GM23338 (cell line): Measurements from ENCODE around the gene CCDC92B. TPM values are rescaled to one million over a fixed set of nuclear protein-coding genes. Genes with fewer than 3 reads are reported as not detected.

Experiments used
- ATAC-seq: fragments of 200-7000 bp; cut with Tn5 transposase; 3 replicates; pipeline ENCODE4 v1.9.1; 2020
- DNase-seq: peaks from one replicate; pipeline ENCODE4 v3.0.0-alpha.2; 2015; ENCODE audit warnings: low spot score
- H2AFZ ChIP-seq: fragments of 200-600 bp; sonication (generic); 2 replicates; pipeline ENCODE4 v1.8.0; 2016; ENCODE audit warnings: antibody characterized with exemption, mild to moderate bottlenecking, moderate library complexity
- H3F3A ChIP-seq: fragments of 200-600 bp; sonication (generic); replicated peaks from 2 replicates; pipeline ENCODE4 v1.8.0; 2017; ENCODE audit warnings: antibody characterized with exemption, mixed run types, low read depth
- H3K27ac ChIP-seq: fragments of 200-600 bp; sonication (generic); 2 replicates; pipeline ENCODE4 v1.6.1; 2016; ENCODE audit warnings: low read depth
- H3K27me3 ChIP-seq: fragments of 200-600 bp; sonication (generic); 2 replicates; pipeline ENCODE4 v1.8.0; 2016; ENCODE audit warnings: mild to moderate bottlenecking, mixed run types, moderate library complexity; ENCODE audit not compliant: insufficient read depth
- H3K36me3 ChIP-seq: fragments of 200-600 bp; sonication (generic); 2 replicates; pipeline ENCODE4 v1.8.0; 2016; ENCODE audit warnings: mild to moderate bottlenecking; ENCODE audit not compliant: insufficient read depth
- H3K4me1 ChIP-seq: fragments of 200-600 bp; sonication (generic); 2 replicates; pipeline ENCODE4 v1.8.0; 2016; ENCODE audit warnings: mild to moderate bottlenecking, moderate library complexity; ENCODE audit not compliant: insufficient read depth
- H3K4me2 ChIP-seq: fragments of 200-600 bp; sonication (generic); 2 replicates; pipeline ENCODE4 v1.7.1; 2017; ENCODE audit warnings: mixed run types
- H3K4me3 ChIP-seq: fragments of 200-600 bp; sonication (generic); 2 replicates; pipeline ENCODE4 v1.6.1; 2016; ENCODE audit warnings: mixed run types
- H3K79me2 ChIP-seq: fragments of 200-600 bp; sonication (generic); replicated peaks from 2 replicates; pipeline ENCODE4 v1.8.0; 2017; ENCODE audit warnings: mild to moderate bottlenecking; ENCODE audit not compliant: insufficient read depth
- H3K9me2 ChIP-seq: fragments of 200-600 bp; sonication (generic); 2 replicates; pipeline ENCODE4 v1.8.0; 2017; ENCODE audit not compliant: insufficient read depth
- H4K20me1 ChIP-seq: fragments of 200-600 bp; sonication (generic); replicated peaks from 2 replicates; pipeline ENCODE4 v1.8.0; 2017; ENCODE audit warnings: mild to moderate bottlenecking; ENCODE audit not compliant: insufficient read depth
- H3K27ac Mint-ChIP-seq: 2 replicates; pipeline ENCODE4 v1.8.0; 2020; ENCODE audit warnings: inconsistent platforms, mild to moderate bottlenecking, moderate library complexity, mixed read lengths
- H3K27me3 Mint-ChIP-seq: 3 replicates; pipeline ENCODE4 v1.8.0; 2022; ENCODE audit warnings: low read depth, mild to moderate bottlenecking, moderate library complexity, mixed read lengths, inconsistent platforms; ENCODE audit not compliant: insufficient read depth, poor library complexity
- H3K36me3 Mint-ChIP-seq: 3 replicates; pipeline ENCODE4 v1.8.0; 2021; ENCODE audit warnings: low read depth, mild to moderate bottlenecking, inconsistent platforms, moderate library complexity, mixed read lengths
- H3K4me1 Mint-ChIP-seq: 3 replicates; pipeline ENCODE4 v1.8.0; 2020; ENCODE audit warnings: mild to moderate bottlenecking, inconsistent platforms, mixed read lengths
- H3K4me3 Mint-ChIP-seq: 3 replicates; pipeline ENCODE4 v1.8.0; 2021; ENCODE audit warnings: moderate library complexity, mild to moderate bottlenecking, inconsistent platforms, mixed read lengths
- H3K9me3 Mint-ChIP-seq: 3 replicates; pipeline ENCODE4 v1.8.0; 2020; ENCODE audit warnings: moderate library complexity, mild to moderate bottlenecking, inconsistent platforms, mixed read lengths
- CREB1 ChIP-seq: fragments of 250-450 bp; sonication (Bioruptor Pico); IDR thresholded peaks from 2 replicates; pipeline ENCODE4 v1.5.0; 2020; ENCODE audit warnings: low read depth, mild to moderate bottlenecking, moderate library complexity
- EZH2 ChIP-seq: fragments of 200-600 bp; sonication (generic); IDR thresholded peaks from one replicate; pipeline ENCODE4 v1.8.0; 2017; ENCODE audit warnings: antibody characterized with exemption, mild to moderate bottlenecking, low read depth; ENCODE audit not compliant: unreplicated experiment
- EZH2phosphoT487 ChIP-seq: fragments of 200-600 bp; sonication (generic); IDR thresholded peaks from one replicate; pipeline ENCODE4 v1.8.1; 2018; ENCODE audit warnings: antibody characterized with exemption; ENCODE audit not compliant: unreplicated experiment
- JUNB ChIP-seq: IDR thresholded peaks from one replicate; pipeline ENCODE4 v1.6.1; 2016; ENCODE audit warnings: antibody characterized with exemption; ENCODE audit not compliant: unreplicated experiment
- NANOG ChIP-seq: IDR thresholded peaks from 2 replicates; pipeline ENCODE4 v1.6.1; 2016; ENCODE audit warnings: antibody characterized with exemption, borderline replicate concordance
- POLR2AphosphoS5 ChIP-seq: IDR thresholded peaks from 2 replicates; pipeline ENCODE4 v1.6.1; 2016; ENCODE audit warnings: antibody characterized with exemption, low read depth
- STAT1 ChIP-seq: IDR thresholded peaks from one replicate; pipeline ENCODE4 v1.6.1; 2016; ENCODE audit warnings: antibody characterized with exemption; ENCODE audit not compliant: unreplicated experiment
- ZNF114 ChIP-seq: fragments of 250-450 bp; sonication (Bioruptor Pico); IDR thresholded peaks from 2 replicates; pipeline ENCODE4 v1.5.0; 2020; ENCODE audit warnings: mild to moderate bottlenecking, moderate library complexity
- ZNF331 ChIP-seq: fragments of 250-450 bp; sonication (Bioruptor Pico); IDR thresholded peaks from 2 replicates; pipeline ENCODE4 v1.5.0; 2020; ENCODE audit warnings: low read depth, mild to moderate bottlenecking, moderate library complexity
- polyA plus RNA-seq: library from polyadenylated mRNA; unstranded; fragments of >200 nt; fragmentation: Nextera tagmentation; extraction: Ambion mirVana; gene quantifications from 2 replicates; pipeline ENCODE4 v1.2.1, GENCODE V29; 2016
- total RNA-seq: library from RNA; depleted of rRNA; stranded (reverse); fragments of >200 nt; shearing (Covaris generic); gene quantifications from 2 replicates; pipeline ENCODE4 v1.2.3, GENCODE V29; 2014
- TF ChIP-seq, protein P1 (sequence below), 2 experiments: fragments of 200-600 bp in 1 of 2; sonication (generic) in 1 of 2; conservative IDR thresholded peaks; 2 replicates each; pipeline versions ENCODE4 v1.5.1 to v1.6.1; 2016 to 2017; ENCODE audit warnings: antibody characterized with exemption in 2 of 2, low read depth in 2 of 2, mild to moderate bottlenecking in 2 of 2, moderate library complexity in 1 of 2
- TF ChIP-seq, protein P2 (sequence below): fragments of 250-450 bp; sonication (Bioruptor Pico); IDR thresholded peaks from 2 replicates; pipeline ENCODE4 v1.5.0; 2020; ENCODE audit warnings: mild to moderate bottlenecking, moderate library complexity
- TF ChIP-seq, protein P3 (sequence below): IDR thresholded peaks from one replicate; pipeline ENCODE4 v1.6.1; 2018; ENCODE audit warnings: antibody characterized with exemption; ENCODE audit not compliant: unreplicated experiment
- TF ChIP-seq, protein P4 (sequence below): IDR thresholded peaks from 2 replicates; pipeline ENCODE4 v1.6.1; 2016; ENCODE audit warnings: antibody characterized with exemption

The CCDC92B gene
- total and polyA plus RNA-seq, 2 experiments from 2014 or later = 5.7 to 9.1 TPM

DNA sequence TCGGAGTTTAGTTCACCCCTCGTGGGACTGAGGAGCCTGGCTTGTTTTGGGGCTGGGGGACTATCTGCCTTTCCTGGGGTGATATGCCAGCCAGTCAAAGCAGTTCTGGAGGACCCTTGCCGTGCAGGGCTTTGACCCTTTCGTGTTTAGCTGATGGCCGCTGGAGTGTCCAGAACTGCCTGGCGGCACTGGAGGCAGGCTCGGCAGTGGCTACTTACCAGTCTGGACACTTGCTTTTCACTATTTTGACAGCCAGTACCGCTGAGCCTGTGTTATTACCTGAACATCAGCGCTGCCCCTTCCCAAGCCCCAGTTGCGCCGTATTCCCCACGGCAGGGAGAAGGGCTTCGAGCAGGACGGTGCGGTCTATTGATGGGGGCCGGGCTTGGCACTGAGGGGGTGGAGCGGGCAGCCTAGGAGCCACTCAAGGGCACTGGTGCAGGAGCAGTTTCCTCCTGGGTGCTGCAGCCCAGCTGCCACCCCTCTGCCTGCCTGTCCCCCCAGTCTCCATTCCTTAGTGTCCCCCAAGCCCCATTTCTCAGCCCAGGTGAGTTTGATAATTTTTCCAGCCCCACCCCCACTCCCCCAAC, 18.6 kb downstream of the CCDC92B start:
- Histone ChIP-seq H3K27me3 (no peaks in the 10 kb centered on the region), H3F3A (no peaks in the 10 kb centered on the region), H3K4me2 (no peak overlapping the region), H3K79me2 (no peaks in the 10 kb centered on the region), H3K4me1 (no peaks in the 10 kb centered on the region; the same call in 1 of the 2 replicates), H3K36me3 (no peaks in the 10 kb centered on the region), H3K9me2 (no peaks in the 10 kb centered on the region), H3K4me3 (no peak overlapping the region), H3K27ac (no peak overlapping the region), H2AFZ (no peak overlapping the region), H4K20me1 (no peaks in the 10 kb centered on the region; the same call in 1 of the 2 replicates)
- no peak for ATAC-seq
- no peak overlapping the region for H3K4me3 Mint-ChIP-seq
- TF ChIP-seq JUNB = no peak
- no peak for TF ChIP-seq EZH2phosphoT487
- no peak for TF ChIP-seq EZH2
- no peak for TF ChIP-seq CREB1 (CRISPR knock-in tag)
- TF ChIP-seq, protein P1, sequence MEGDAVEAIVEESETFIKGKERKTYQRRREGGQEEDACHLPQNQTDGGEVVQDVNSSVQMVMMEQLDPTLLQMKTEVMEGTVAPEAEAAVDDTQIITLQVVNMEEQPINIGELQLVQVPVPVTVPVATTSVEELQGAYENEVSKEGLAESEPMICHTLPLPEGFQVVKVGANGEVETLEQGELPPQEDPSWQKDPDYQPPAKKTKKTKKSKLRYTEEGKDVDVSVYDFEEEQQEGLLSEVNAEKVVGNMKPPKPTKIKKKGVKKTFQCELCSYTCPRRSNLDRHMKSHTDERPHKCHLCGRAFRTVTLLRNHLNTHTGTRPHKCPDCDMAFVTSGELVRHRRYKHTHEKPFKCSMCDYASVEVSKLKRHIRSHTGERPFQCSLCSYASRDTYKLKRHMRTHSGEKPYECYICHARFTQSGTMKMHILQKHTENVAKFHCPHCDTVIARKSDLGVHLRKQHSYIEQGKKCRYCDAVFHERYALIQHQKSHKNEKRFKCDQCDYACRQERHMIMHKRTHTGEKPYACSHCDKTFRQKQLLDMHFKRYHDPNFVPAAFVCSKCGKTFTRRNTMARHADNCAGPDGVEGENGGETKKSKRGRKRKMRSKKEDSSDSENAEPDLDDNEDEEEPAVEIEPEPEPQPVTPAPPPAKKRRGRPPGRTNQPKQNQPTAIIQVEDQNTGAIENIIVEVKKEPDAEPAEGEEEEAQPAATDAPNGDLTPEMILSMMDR (conservative IDR thresholded peaks at IDR 0.05; ENCODE audit: low read depth in 2 of 2) = no peak
- TF ChIP-seq, protein P2, sequence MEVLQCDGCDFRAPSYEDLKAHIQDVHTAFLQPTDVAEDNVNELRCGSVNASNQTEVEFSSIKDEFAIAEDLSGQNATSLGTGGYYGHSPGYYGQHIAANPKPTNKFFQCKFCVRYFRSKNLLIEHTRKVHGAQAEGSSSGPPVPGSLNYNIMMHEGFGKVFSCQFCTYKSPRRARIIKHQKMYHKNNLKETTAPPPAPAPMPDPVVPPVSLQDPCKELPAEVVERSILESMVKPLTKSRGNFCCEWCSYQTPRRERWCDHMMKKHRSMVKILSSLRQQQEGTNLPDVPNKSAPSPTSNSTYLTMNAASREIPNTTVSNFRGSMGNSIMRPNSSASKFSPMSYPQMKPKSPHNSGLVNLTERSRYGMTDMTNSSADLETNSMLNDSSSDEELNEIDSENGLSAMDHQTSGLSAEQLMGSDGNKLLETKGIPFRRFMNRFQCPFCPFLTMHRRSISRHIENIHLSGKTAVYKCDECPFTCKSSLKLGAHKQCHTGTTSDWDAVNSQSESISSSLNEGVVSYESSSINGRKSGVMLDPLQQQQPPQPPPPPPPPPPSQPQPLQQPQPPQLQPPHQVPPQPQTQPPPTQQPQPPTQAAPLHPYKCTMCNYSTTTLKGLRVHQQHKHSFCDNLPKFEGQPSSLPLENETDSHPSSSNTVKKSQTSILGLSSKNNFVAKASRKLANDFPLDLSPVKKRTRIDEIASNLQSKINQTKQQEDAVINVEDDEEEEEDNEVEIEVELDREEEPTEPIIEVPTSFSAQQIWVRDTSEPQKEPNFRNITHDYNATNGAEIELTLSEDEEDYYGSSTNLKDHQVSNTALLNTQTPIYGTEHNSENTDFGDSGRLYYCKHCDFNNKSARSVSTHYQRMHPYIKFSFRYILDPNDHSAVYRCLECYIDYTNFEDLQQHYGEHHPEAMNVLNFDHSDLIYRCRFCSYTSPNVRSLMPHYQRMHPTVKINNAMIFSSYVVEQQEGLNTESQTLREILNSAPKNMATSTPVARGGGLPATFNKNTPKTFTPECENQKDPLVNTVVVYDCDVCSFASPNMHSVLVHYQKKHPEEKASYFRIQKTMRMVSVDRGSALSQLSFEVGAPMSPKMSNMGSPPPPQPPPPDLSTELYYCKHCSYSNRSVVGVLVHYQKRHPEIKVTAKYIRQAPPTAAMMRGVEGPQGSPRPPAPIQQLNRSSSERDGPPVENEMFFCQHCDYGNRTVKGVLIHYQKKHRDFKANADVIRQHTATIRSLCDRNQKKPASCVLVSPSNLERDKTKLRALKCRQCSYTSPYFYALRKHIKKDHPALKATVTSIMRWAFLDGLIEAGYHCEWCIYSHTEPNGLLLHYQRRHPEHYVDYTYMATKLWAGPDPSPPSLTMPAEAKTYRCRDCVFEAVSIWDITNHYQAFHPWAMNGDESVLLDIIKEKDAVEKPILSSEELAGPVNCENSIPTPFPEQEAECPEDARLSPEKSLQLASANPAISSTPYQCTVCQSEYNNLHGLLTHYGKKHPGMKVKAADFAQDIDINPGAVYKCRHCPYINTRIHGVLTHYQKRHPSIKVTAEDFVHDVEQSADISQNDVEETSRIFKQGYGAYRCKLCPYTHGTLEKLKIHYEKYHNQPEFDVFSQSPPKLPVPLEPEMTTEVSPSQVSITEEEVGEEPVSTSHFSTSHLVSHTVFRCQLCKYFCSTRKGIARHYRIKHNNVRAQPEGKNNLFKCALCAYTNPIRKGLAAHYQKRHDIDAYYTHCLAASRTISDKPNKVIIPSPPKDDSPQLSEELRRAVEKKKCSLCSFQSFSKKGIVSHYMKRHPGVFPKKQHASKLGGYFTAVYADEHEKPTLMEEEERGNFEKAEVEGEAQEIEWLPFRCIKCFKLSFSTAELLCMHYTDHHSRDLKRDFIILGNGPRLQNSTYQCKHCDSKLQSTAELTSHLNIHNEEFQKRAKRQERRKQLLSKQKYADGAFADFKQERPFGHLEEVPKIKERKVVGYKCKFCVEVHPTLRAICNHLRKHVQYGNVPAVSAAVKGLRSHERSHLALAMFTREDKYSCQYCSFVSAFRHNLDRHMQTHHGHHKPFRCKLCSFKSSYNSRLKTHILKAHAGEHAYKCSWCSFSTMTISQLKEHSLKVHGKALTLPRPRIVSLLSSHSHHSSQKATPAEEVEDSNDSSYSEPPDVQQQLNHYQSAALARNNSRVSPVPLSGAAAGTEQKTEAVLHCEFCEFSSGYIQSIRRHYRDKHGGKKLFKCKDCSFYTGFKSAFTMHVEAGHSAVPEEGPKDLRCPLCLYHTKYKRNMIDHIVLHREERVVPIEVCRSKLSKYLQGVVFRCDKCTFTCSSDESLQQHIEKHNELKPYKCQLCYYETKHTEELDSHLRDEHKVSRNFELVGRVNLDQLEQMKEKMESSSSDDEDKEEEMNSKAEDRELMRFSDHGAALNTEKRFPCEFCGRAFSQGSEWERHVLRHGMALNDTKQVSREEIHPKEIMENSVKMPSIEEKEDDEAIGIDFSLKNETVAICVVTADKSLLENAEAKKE = no peak
- no peak for TF ChIP-seq ZNF331
- TF ChIP-seq NANOG = no peak
- no peak for TF ChIP-seq POLR2AphosphoS5
- no peak for TF ChIP-seq STAT1
- TF ChIP-seq ZNF114 = no peak
- TF ChIP-seq, protein P3, sequence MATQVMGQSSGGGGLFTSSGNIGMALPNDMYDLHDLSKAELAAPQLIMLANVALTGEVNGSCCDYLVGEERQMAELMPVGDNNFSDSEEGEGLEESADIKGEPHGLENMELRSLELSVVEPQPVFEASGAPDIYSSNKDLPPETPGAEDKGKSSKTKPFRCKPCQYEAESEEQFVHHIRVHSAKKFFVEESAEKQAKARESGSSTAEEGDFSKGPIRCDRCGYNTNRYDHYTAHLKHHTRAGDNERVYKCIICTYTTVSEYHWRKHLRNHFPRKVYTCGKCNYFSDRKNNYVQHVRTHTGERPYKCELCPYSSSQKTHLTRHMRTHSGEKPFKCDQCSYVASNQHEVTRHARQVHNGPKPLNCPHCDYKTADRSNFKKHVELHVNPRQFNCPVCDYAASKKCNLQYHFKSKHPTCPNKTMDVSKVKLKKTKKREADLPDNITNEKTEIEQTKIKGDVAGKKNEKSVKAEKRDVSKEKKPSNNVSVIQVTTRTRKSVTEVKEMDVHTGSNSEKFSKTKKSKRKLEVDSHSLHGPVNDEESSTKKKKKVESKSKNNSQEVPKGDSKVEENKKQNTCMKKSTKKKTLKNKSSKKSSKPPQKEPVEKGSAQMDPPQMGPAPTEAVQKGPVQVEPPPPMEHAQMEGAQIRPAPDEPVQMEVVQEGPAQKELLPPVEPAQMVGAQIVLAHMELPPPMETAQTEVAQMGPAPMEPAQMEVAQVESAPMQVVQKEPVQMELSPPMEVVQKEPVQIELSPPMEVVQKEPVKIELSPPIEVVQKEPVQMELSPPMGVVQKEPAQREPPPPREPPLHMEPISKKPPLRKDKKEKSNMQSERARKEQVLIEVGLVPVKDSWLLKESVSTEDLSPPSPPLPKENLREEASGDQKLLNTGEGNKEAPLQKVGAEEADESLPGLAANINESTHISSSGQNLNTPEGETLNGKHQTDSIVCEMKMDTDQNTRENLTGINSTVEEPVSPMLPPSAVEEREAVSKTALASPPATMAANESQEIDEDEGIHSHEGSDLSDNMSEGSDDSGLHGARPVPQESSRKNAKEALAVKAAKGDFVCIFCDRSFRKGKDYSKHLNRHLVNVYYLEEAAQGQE = no peak
- TF ChIP-seq, protein P4, sequence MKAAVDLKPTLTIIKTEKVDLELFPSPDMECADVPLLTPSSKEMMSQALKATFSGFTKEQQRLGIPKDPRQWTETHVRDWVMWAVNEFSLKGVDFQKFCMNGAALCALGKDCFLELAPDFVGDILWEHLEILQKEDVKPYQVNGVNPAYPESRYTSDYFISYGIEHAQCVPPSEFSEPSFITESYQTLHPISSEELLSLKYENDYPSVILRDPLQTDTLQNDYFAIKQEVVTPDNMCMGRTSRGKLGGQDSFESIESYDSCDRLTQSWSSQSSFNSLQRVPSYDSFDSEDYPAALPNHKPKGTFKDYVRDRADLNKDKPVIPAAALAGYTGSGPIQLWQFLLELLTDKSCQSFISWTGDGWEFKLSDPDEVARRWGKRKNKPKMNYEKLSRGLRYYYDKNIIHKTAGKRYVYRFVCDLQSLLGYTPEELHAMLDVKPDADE = no peak
- no peak for DNase-seq
- H3K9me3 Mint-ChIP-seq = no peaks in the 10 kb centered on the region; the same call in 2 of the 3 replicates
- peaks cover 15% of the 10 kb centered on the region for H3K36me3 Mint-ChIP-seq
- no peak overlapping the region for H3K27ac Mint-ChIP-seq
- no peaks in the 10 kb centered on the region; the same call in 2 of the 3 replicates for H3K4me1 Mint-ChIP-seq
- H3K27me3 Mint-ChIP-seq = no peaks in the 10 kb centered on the region
